GM19099 (cell line): Measurements from ENCODE around the gene KASH5.

ENCODE experiments used
- POLR2A ChIP-seq: IDR thresholded peaks from 3 replicates; pipeline ENCODE4 v1.6.1; 2011; ENCODE audit warnings: low read depth; ENCODE audit not compliant: insufficient read length; ENCODE audit errors: extremely low read depth

The KASH5 gene

GRCh38 chr19:49403404-49404187 lies 15.5 kb downstream of the KASH5 start:
- no peak for TF ChIP-seq POLR2A

GRCh38 chr19:49407079-49407478 lies 19.0 kb downstream of the KASH5 start:
- TF ChIP-seq POLR2A = no peak

GRCh38 chr19:49407482-49408015 lies 19.5 kb downstream of the KASH5 start:
- TF ChIP-seq POLR2A = no peak

- TF ChIP-seq POLR2A = no peak
Measured at GRCh38 chr19:49408816-49409440, 20.9 kb downstream of the KASH5 start.

- TF ChIP-seq POLR2A = no peak
Measured at GRCh38 chr19:49409441-49410029, 21.5 kb downstream of the KASH5 start.

- no peak for TF ChIP-seq POLR2A
Measured at GRCh38 chr19:49411681-49412326, 23.8 kb downstream of the KASH5 start.

GRCh38 chr19:49413348-49413747 lies 25.3 kb downstream of the KASH5 start:
- no peak for TF ChIP-seq POLR2A

GRCh38 chr19:49414256-49414655 lies 26.2 kb downstream of the KASH5 start:
- TF ChIP-seq POLR2A = no peak

GRCh38 chr19:49415102-49415809 lies 27.2 kb downstream of the KASH5 start:
- no peak for TF ChIP-seq POLR2A

- TF ChIP-seq POLR2A = no peak
Measured at GRCh38 chr19:49415810-49416200, 27.8 kb downstream of the KASH5 start.

- TF ChIP-seq POLR2A = no peak
Measured at GRCh38 chr19:49417088-49417487, 29.0 kb downstream of the KASH5 start.

- TF ChIP-seq POLR2A = no peak
Measured at GRCh38 chr19:49418511-49418910, 30.5 kb downstream of the KASH5 start.

GRCh38 chr19:49419173-49419572 lies 31.1 kb downstream of the KASH5 start:
- TF ChIP-seq POLR2A = no peak

- TF ChIP-seq POLR2A = no peak
Measured at GRCh38 chr19:49420227-49420626, 32.2 kb downstream of the KASH5 start.
